GM13977 (cell line): ENCODE results near the gene EXOC6B.

Experiments
- DNase-seq: peaks from one replicate; pipeline ENCODE4 v3.0.0; 2012; ENCODE audit warnings: low spot score
- in situ Hi-C: fragments of 300-500 bp; cut with MboI; formaldehyde crosslinking; loops from one replicate; pipeline ENCODE4 v1.12.0; 2022; ENCODE audit warnings: low sequenced_read_pairs, low pct_unique_long_range_greater_than_20kb, mixed read lengths, inconsistent platforms; ENCODE audit not compliant: unreplicated experiment
- TF ChIP-seq, protein P1 (sequence below): IDR thresholded peaks from 2 replicates; pipeline ENCODE4 v1.5.1; 2012; ENCODE audit warnings: mild to moderate bottlenecking, control low read depth; ENCODE audit not compliant: insufficient read depth; ENCODE audit errors: extremely low read depth, missing control alignments

Gene EXOC6B

DNA sequence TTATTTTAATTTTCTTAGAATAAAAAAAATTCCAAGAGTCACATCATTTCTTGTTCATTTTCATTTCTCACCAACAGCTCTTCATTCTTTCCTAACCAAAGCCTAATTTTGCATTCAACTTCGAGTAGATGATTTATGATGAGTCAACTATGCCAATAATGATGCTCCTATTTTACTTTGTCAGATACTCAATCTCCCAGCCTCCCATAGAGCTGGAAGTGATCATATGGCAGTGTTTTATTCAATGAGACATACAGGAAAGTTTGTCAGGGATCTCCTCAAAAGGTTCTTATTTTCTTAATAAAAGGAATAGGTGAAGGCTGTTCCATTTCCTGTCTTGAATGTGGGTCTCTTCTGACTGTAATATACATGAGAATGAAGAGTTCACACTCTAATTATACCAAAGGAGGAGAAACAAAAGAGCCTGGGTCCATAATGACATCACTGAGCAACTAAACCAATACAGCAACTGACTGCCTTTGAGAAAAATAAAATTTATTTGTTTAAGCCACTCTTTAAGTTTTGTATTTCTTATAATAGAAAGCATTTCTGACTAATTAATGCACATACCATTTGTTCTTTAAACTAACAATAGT, 447.0 kb downstream of the EXOC6B start:
- DNase-seq: no peak
- in situ Hi-C loops: no loop called here
- TF ChIP-seq, protein P1, sequence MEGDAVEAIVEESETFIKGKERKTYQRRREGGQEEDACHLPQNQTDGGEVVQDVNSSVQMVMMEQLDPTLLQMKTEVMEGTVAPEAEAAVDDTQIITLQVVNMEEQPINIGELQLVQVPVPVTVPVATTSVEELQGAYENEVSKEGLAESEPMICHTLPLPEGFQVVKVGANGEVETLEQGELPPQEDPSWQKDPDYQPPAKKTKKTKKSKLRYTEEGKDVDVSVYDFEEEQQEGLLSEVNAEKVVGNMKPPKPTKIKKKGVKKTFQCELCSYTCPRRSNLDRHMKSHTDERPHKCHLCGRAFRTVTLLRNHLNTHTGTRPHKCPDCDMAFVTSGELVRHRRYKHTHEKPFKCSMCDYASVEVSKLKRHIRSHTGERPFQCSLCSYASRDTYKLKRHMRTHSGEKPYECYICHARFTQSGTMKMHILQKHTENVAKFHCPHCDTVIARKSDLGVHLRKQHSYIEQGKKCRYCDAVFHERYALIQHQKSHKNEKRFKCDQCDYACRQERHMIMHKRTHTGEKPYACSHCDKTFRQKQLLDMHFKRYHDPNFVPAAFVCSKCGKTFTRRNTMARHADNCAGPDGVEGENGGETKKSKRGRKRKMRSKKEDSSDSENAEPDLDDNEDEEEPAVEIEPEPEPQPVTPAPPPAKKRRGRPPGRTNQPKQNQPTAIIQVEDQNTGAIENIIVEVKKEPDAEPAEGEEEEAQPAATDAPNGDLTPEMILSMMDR: no peak

DNA sequence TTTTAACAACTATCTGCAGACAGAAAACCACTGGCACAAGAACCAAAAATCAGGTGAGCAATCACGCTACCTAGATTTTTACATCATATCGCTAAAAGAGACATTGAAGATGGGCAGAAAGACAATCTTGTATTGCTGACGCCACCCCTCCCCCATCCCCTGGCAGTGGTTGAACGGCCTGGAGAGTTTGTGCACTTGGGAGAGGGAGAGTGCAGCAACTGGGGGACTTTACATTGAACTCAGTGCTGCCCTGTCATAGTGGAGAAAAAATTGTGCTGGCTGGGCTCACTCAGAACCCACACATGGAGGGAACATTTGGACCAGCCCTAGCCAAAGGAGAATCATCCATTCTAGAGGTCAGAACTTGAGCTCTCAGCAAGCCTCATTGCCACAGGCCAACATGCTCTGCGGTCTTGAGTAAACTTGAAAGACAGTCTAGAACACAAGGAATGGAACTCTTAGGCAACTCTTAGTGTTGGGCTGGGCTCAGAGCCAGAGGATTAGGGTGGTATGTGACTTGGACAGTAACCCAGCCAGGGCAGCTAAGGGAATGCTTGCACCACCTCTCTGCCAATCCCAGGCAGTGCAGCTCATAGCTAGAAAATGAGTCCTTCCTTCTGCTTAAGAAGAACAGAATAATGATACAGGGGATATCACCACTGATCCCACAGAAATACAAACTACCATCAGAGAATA, 458.2 kb downstream of the EXOC6B start:
- in situ Hi-C loops: no loop called here
- DNase-seq: no peak

DNA sequence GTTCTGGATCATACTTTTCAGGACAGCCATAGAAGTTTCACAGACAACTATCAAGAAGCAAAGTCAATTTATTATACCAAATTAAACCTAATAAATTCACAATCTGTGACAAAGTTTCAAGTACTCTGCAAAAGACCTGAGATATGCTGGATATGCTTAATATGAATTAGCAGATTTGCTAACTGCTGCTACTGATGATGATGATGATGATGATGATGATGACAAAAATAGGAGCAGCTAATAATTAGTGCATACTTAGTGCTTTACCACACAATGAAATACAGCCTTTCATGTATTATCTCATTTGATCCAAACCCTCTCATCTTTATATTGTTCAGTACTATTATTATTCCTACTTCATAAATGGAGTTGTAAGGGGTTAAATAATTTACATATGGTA, 462.4 kb downstream of the EXOC6B start:
- TF ChIP-seq, protein P1: no peak
- no peak for DNase-seq
- in situ Hi-C loops: no loop called here

More for the DNA sequence above, 458.2 kb downstream of the EXOC6B start:
- TF ChIP-seq, protein P1: no peak

DNA sequence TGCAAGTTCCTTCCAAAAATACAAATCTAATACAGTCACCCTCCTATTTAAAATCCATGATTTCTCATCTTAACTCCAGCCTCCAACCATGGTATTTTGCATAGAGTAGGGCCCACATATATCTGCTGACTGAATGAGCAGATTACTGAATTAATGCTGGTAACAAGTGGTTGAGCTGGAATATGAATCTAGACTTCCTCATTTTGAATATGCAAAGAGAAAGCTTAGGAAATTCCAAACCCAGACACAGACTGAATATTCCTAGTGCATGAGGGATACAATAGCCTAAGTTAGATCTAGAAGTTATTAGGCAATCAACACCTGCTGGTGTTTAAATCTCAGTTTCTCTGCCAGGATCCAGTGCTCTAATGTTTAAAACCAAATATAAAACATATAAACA, 463.1 kb downstream of the EXOC6B start:
- in situ Hi-C loops: no loop called here
- TF ChIP-seq, protein P1: no peak
- no peak for DNase-seq

DNA sequence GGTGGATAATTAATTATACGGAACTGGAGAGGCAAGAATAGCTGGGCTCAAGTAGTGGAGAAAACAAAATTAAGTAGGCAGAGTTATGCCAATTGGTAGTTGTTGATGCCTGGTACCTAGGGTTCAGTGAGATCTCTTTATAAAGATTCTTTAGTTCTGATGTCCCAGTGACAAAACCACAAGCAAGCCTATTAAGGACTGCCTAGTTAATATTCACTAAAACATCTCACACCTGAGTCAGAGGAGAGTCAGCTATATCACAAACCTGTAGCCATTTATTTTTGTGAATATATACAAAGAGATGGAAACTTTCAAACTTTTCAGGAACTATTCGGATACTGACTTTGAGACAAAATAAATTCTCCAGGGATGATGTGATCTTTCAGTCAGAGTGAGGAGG, 464.3 kb downstream of the EXOC6B start:
- TF ChIP-seq, protein P1: no peak
- in situ Hi-C loops: no loop called here
- DNase-seq: no peak

DNA sequence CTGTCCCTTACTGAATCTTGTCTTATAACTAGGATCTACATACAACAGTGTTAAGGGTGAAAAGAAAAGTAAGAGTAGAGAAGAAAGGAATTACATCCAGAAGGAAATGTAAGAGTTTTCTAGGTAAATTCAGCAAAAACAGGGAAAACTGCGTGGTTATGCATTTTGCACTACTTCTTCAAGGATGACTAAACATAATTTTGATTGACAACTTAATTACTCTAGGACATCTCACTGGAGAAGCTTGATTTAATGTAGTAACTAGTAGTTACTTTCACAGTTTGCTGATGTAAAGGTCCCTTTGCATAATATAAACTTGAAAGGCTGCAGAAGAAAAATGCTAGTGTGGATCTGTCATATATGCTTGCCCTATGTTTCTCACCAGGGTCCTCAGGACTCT, 464.8 kb downstream of the EXOC6B start:
- in situ Hi-C loops: no loop called here
- TF ChIP-seq, protein P1: no peak
- DNase-seq: no peak
